DMS114 treated with DMSO at 0.1 percent for 48 hours (cell line): ENCODE results near the gene TPCN2.
"Not testable (repeated sequence)": the region's sequence is repeated elsewhere in the genome, so short reads cannot be mapped to it uniquely, and the experiment has no call there.

ENCODE experiments used
- DNase-seq: peaks from one replicate; lab custom pipeline; 2025; ENCODE audit not compliant: unreplicated experiment; lab: John Stamatoyannopoulos, UW

The TPCN2 gene

GRCh38 chr11:69074375-69075140 is 25.8 kb downstream of the TPCN2 start:
- DNase-seq: no peak

- DNase-seq: no peak
Observed at GRCh38 chr11:69075421-69076128, 26.8 kb downstream of the TPCN2 start.

- no peak for DNase-seq
Observed at GRCh38 chr11:69076129-69076791, 27.5 kb downstream of the TPCN2 start.

GRCh38 chr11:69076977-69077376 is 28.2 kb downstream of the TPCN2 start:
- DNase-seq: not testable (repeated sequence)

- DNase-seq: no peak
Observed at GRCh38 chr11:69078508-69078907, 29.8 kb downstream of the TPCN2 start.

GRCh38 chr11:69078930-69079605 is 30.3 kb downstream of the TPCN2 start:
- DNase-seq: no peak

GRCh38 chr11:69079661-69080256 is 31.0 kb downstream of the TPCN2 start:
- no peak for DNase-seq

- DNase-seq: no peak
Observed at GRCh38 chr11:69080257-69080995, 31.7 kb downstream of the TPCN2 start.

GRCh38 chr11:69081180-69081579 is 32.4 kb downstream of the TPCN2 start:
- no peak for DNase-seq

- DNase-seq: no peak
Observed at GRCh38 chr11:69083531-69084247, 35.0 kb downstream of the TPCN2 start.

GRCh38 chr11:69084371-69084770 is 35.6 kb downstream of the TPCN2 start:
- no peak for DNase-seq

GRCh38 chr11:69085490-69086095 is 36.9 kb downstream of the TPCN2 start:
- no peak for DNase-seq

GRCh38 chr11:69086152-69087132 is 37.7 kb downstream of the TPCN2 start:
- DNase-seq: no peak

GRCh38 chr11:69087133-69087524 is 38.4 kb downstream of the TPCN2 start:
- no peak for DNase-seq

GRCh38 chr11:69087811-69088210 is 39.1 kb downstream of the TPCN2 start:
- DNase-seq: no peak

- peak; percentile 100 for DNase-seq
Observed at GRCh38 chr11:69088676-69089146, 40.0 kb downstream of the TPCN2 start.

GRCh38 chr11:69089258-69089657 is 40.5 kb downstream of the TPCN2 start:
- DNase-seq: no peak

- no peak for DNase-seq
Observed at GRCh38 chr11:69091638-69092165, 43.0 kb downstream of the TPCN2 start.
